Gastroesophageal sphincter (tissue), 3 donors: ENCODE data around the gene UVRAG.

Source experiments
- CTCF ChIP-seq, 4 experiments: fragments of 200-600 bp in 2 of 4; fragments of 450-650 bp in 2 of 4; sonication (generic) in 1 of 4; IDR thresholded peaks; one replicate each; pipeline ENCODE4 v1.5.1; 2017 to 2019; ENCODE audit warnings: antibody characterized with exemption in 4 of 4, mild to moderate bottlenecking in 2 of 4, moderate library complexity in 2 of 4
- POLR2A ChIP-seq, 2 donors: fragments of 450-650 bp; IDR thresholded peaks; one replicate each; pipeline ENCODE4 v1.6.1; 2017; ENCODE audit warnings: antibody characterized with exemption in 2 of 2, mild to moderate bottlenecking in 2 of 2, moderate library complexity in 1 of 2
- POLR2AphosphoS5 ChIP-seq: sonication (generic); formaldehyde crosslinking; IDR thresholded peaks from one replicate; pipeline ENCODE4 v1.6.1; 2017; ENCODE audit warnings: antibody characterized with exemption

GRCh38 chr11:75784085-75784478 is 30.9 kb upstream of the UVRAG start:
- TF ChIP-seq CTCF (IDR thresholded peaks at IDR 0.05) = no peak
- no peak for TF ChIP-seq POLR2A (IDR thresholded peaks at IDR 0.05)
- TF ChIP-seq POLR2AphosphoS5 = no peak
